OCI-LY7 (cell line): Measurements from ENCODE around the gene NEDD4. TPM values are rescaled to one million over a fixed set of nuclear protein-coding genes. Genes with fewer than 3 reads are reported as not detected.
"Not testable (repeated sequence)": the region's sequence is repeated elsewhere in the genome, so short reads cannot be mapped to it uniquely, and the experiment has no call there.

Source experiments
- BruUV-seq: library from RNA; stranded (reverse); fragments of 400-500 nt; replicated peaks from 2 replicates; lab custom pipeline; 2021; lab: Mats Ljungman, UMichigan
- CTCF ChIA-PET: fragments of 300-600 bp; sonication (Branson Sonifier 250); formaldehyde crosslinking; loops from one replicate; lab custom pipeline; 2022; ENCODE audit warnings: antibody characterized with exemption; ENCODE audit not compliant: unreplicated experiment; lab: Charles Lee
- POLR2A ChIA-PET: fragments of 300-600 bp; sonication (Branson Sonifier 250); formaldehyde crosslinking; loops from one replicate; lab custom pipeline; 2022; ENCODE audit warnings: antibody characterized with exemption; lab: Charles Lee
- DNase-seq: peaks from one replicate; pipeline ENCODE4 v3.0.0-alpha.2; 2015; ENCODE audit warnings: low spot score
- H2AFZ ChIP-seq: fragments of 200-600 bp; sonication (generic), shearing (Covaris generic); 2 replicates; pipeline ENCODE4 v1.6.1; 2014; ENCODE audit warnings: mild to moderate bottlenecking, antibody characterized with exemption, low read length, moderate library complexity
- H3K27ac ChIP-seq: fragments of 200-600 bp; sonication (generic); 2 replicates; pipeline ENCODE4 v1.5.1; 2014; ENCODE audit warnings: mixed run types, low read depth, mild to moderate bottlenecking, moderate library complexity, low read length, inconsistent platforms; ENCODE audit not compliant: poor library complexity, severe bottlenecking
- H3K36me3 ChIP-seq: fragments of 200-600 bp; sonication (generic); 2 replicates; pipeline ENCODE4 v1.6.1; 2014; ENCODE audit warnings: mild to moderate bottlenecking, antibody characterized with exemption, low read length, moderate library complexity, mixed read lengths; ENCODE audit not compliant: insufficient read depth
- H3K4me1 ChIP-seq: fragments of 200-600 bp; sonication (generic); 2 replicates; pipeline ENCODE4 v1.5.1; 2014; ENCODE audit warnings: mild to moderate bottlenecking, low read length; ENCODE audit not compliant: insufficient read depth, poor library complexity, severe bottlenecking
- H3K4me2 ChIP-seq: fragments of 200-600 bp; sonication (generic); 2 replicates; pipeline ENCODE4 v1.6.1; 2014; ENCODE audit warnings: mild to moderate bottlenecking, low read length
- H3K4me3 ChIP-seq: fragments of 200-600 bp; sonication (generic); 2 replicates; pipeline ENCODE4 v1.5.1; 2014; ENCODE audit warnings: mild to moderate bottlenecking, low read depth, low read length; ENCODE audit not compliant: poor library complexity, severe bottlenecking
- H3K79me2 ChIP-seq: fragments of 200-600 bp; sonication (generic); 2 replicates; pipeline ENCODE4 v1.6.1; 2016; ENCODE audit warnings: low read depth, mild to moderate bottlenecking, low read length, moderate library complexity, mixed read lengths; ENCODE audit not compliant: insufficient read depth
- H3K9me2 ChIP-seq: fragments of 200-600 bp; sonication (generic); 2 replicates; pipeline ENCODE4 v1.6.1; 2016; ENCODE audit warnings: mild to moderate bottlenecking, low read length, mixed read lengths; ENCODE audit not compliant: insufficient read depth
- H3K9me3 ChIP-seq: fragments of 200-600 bp; sonication (generic); 2 replicates; pipeline ENCODE4 v1.6.1; 2014; ENCODE audit warnings: mild to moderate bottlenecking, mixed run types, low read length, mixed read lengths
- H4K20me1 ChIP-seq: fragments of 200-600 bp; sonication (generic); 2 replicates; pipeline ENCODE4 v1.6.1; 2014; ENCODE audit warnings: mild to moderate bottlenecking, antibody characterized with exemption, low read length, moderate library complexity, mixed read lengths; ENCODE audit not compliant: insufficient read depth
- EZH2phosphoT487 ChIP-seq: fragments of 200-600 bp; sonication (generic); IDR thresholded peaks from 2 replicates; pipeline ENCODE4 v1.6.1; 2018; ENCODE audit warnings: low read depth, borderline replicate concordance, mild to moderate bottlenecking, mixed run types, antibody characterized with exemption, low read length, moderate library complexity, mixed read lengths
- intact Hi-C: fragments of 100-400 bp; cut with micrococcal nuclease; formaldehyde crosslinking; loops from one replicate; pipeline ENCODE4 v1.10.0; 2022; ENCODE audit not compliant: unreplicated experiment
- total RNA-seq, 2 experiments: library from RNA; depleted of rRNA in 1 of 2; stranded (reverse); fragments of >200 nt in 1 of 2; shearing (Covaris generic) in 1 of 2; gene quantifications; 2 replicates each; pipeline ENCODE4 v1.2.3, GENCODE V29; 2014 to 2022
- TF ChIP-seq, protein P1 (sequence below): fragments of 200-600 bp; sonication (generic); conservative IDR thresholded peaks from 2 replicates; pipeline ENCODE4 v1.5.1; 2014; ENCODE audit warnings: mild to moderate bottlenecking, antibody characterized with exemption, low read length, moderate library complexity, mixed read lengths

The NEDD4 gene
- total RNA-seq, 2 experiments from 2014 or later: 4.8 to 12.7 TPM

DNA sequence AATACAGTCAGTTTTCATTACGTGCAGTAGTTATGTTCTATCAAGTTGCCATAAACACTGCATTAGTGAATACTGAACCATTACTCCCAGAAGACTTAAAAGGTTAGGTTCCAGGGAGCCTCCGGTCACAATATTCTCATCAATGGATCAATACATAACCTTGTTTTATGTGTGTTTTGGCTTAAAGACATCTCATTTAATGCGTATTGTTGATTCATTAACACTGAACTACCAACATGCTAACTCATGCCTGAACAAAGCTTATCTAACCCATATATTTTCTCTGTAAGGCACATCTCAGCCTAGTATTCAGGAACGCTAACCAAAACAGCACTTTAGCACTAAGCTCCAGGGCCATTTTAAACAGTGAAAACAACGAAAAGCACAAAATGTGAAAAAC, 24.1 kb upstream of the NEDD4 start:
- H3K4me2 ChIP-seq: no peak overlapping the region
- ChIA-PET CTCF (no interaction called here), POLR2A (no interaction called here)
- no peaks in the 10 kb centered on the region for H3K79me2 ChIP-seq
- intact Hi-C loops: no loop called here
- no peak for DNase-seq
- no peaks in the 10 kb centered on the region for H3K9me3 ChIP-seq
- H3K9me2 ChIP-seq: no peaks in the 10 kb centered on the region
- no peak overlapping the region for H3K4me3 ChIP-seq
- no peaks in the 10 kb centered on the region for H4K20me1 ChIP-seq
- BruUV-seq: no TSS peak
- H3K36me3 ChIP-seq: no peaks in the 10 kb centered on the region
- H3K27ac ChIP-seq: no peak overlapping the region
- no peak overlapping the region for H2AFZ ChIP-seq
- H3K4me1 ChIP-seq: no peaks in the 10 kb centered on the region
- no peak for TF ChIP-seq EZH2phosphoT487
- TF ChIP-seq, protein P1, sequence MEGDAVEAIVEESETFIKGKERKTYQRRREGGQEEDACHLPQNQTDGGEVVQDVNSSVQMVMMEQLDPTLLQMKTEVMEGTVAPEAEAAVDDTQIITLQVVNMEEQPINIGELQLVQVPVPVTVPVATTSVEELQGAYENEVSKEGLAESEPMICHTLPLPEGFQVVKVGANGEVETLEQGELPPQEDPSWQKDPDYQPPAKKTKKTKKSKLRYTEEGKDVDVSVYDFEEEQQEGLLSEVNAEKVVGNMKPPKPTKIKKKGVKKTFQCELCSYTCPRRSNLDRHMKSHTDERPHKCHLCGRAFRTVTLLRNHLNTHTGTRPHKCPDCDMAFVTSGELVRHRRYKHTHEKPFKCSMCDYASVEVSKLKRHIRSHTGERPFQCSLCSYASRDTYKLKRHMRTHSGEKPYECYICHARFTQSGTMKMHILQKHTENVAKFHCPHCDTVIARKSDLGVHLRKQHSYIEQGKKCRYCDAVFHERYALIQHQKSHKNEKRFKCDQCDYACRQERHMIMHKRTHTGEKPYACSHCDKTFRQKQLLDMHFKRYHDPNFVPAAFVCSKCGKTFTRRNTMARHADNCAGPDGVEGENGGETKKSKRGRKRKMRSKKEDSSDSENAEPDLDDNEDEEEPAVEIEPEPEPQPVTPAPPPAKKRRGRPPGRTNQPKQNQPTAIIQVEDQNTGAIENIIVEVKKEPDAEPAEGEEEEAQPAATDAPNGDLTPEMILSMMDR: no peak

DNA sequence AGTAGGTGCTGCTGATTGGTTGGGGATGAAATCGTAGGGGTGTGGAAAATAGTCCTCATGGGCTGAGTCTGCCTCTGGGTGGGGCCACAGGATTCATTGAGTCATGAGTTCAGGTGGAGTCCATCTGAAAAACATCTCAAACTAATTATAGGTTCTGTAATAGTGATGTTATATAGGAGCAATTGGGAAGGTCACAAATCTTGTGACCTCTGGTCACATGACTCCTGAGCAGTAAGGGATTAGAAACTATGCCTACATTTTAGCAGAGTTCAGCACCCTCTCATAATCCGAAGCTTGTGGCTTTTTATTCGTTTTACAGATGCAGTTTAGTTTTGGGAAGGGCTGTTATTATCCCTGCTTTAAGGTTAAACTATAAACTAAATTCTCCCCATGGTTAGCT, 22.9 kb upstream of the NEDD4 start:
- POLR2A ChIA-PET: interaction anchor here (0.7 kb wide), 1 partner anchor 96 kb away, joined by 3 read pairs; no protein-coding TSS in a partner anchor
- no peak overlapping the region for H3K4me2 ChIP-seq
- no peak overlapping the region for H3K4me3 ChIP-seq
- no peaks in the 10 kb centered on the region for H3K36me3 ChIP-seq
- no peak overlapping the region for H3K27ac ChIP-seq
- intact Hi-C loops: no loop called here
- CTCF ChIA-PET: no interaction called here
- DNase-seq: no peak
- TF ChIP-seq, protein P1: no peak
- no peak for TF ChIP-seq EZH2phosphoT487
- H3K9me3 ChIP-seq: no peaks in the 10 kb centered on the region
- H3K79me2 ChIP-seq: no peaks in the 10 kb centered on the region
- H3K9me2 ChIP-seq: no peaks in the 10 kb centered on the region
- no peaks in the 10 kb centered on the region for H3K4me1 ChIP-seq
- H4K20me1 ChIP-seq: no peaks in the 10 kb centered on the region
- no peak overlapping the region for H2AFZ ChIP-seq
- no TSS peak for BruUV-seq

DNA sequence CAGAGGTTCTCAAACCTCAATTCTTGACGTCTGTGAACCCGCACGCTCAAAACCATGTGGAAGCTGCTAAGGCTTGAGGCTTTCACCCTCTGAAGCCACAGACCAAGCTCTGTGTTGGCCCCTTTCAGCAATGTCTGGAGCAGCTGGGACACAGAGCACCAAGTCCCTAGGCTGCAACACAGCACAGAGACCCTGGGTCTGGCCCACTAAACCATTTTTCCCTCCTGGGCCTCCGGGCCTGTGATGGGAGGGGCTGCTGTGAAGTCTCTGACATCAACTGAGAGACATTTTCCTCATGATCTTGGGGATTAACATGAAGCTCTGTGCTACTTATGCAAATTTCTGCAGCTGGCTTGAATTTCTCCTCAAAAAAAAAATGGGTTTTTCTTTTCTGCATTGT, 21.3 kb upstream of the NEDD4 start:
- H3K9me3 ChIP-seq: no peaks in the 10 kb centered on the region
- CTCF ChIA-PET: no interaction called here
- BruUV-seq: no TSS peak

DNA sequence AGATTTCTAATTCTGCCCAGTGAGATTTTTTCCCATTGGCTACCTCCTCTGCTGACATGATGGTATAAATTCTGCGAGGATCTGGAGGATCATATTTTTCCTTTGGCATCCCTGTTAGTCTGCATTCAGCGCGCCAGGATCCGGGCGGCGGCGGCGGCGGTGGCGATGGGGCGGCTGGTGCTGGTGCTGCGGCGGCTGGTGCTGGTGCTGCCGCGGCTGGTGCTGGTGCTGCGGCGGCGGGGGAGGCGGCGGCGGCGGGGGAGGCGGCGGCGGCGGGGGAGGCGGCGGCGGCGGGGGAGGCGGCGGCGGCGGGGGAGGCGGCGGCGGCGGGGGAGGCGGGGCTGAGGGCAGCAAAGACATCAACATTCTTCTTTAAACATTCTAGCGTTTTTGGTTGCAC, 13.6 kb upstream of the NEDD4 start:
- POLR2A ChIA-PET: interaction anchor here (0.9 kb wide), 1 partner anchor 24 kb away, joined by 3 read pairs; no protein-coding TSS in a partner anchor
- H2AFZ ChIP-seq, H3K4me1 ChIP-seq, H3K4me2 ChIP-seq, H3K36me3 ChIP-seq, H3K4me3 ChIP-seq, CTCF ChIA-PET, intact Hi-C loops, H4K20me1 ChIP-seq, BruUV-seq, H3K9me3 ChIP-seq, H3K27ac ChIP-seq, H3K9me2 ChIP-seq, DNase-seq, H3K79me2 ChIP-seq: not testable (repeated sequence)

More for the DNA sequence above, 21.3 kb upstream of the NEDD4 start:
- H3K9me2 ChIP-seq: no peaks in the 10 kb centered on the region
- no peak for DNase-seq
- POLR2A ChIA-PET: no interaction called here
- intact Hi-C loops: no loop called here
- H3K79me2 ChIP-seq: no peaks in the 10 kb centered on the region
- no peak overlapping the region for H2AFZ ChIP-seq
- TF ChIP-seq EZH2phosphoT487: no peak
- TF ChIP-seq, protein P1: no peak
- no peaks in the 10 kb centered on the region for H3K36me3 ChIP-seq
- no peaks in the 10 kb centered on the region for H4K20me1 ChIP-seq
- H3K4me1 ChIP-seq: no peaks in the 10 kb centered on the region
- H3K4me2 ChIP-seq: no peak overlapping the region
- H3K4me3 ChIP-seq: no peak overlapping the region
- H3K27ac ChIP-seq: no peak overlapping the region
